WTC11 (cell line): Measurements from ENCODE around the gene PLXDC1. TPM values are rescaled to one million over a fixed set of nuclear protein-coding genes. Genes with fewer than 3 reads are reported as not detected.

Experiments
- ATAC-seq: fragments of 200-7000 bp; cut with Tn5 transposase; 2 replicates; pipeline ENCODE4 v1.10.0; 2021; ENCODE audit warnings: mild to moderate bottlenecking, moderate library complexity
- CTCF ChIA-PET: fragments of 300-600 bp; sonication (Branson Sonifier 250); formaldehyde crosslinking; loops from one replicate; lab custom pipeline; 2021; ENCODE audit warnings: antibody characterized with exemption; lab: Charles Lee
- POLR2A ChIA-PET: fragments of 350-600 bp; sonication (Branson Sonifier 250); formaldehyde crosslinking; loops from one replicate; lab custom pipeline; 2021; ENCODE audit warnings: antibody characterized with exemption; lab: Charles Lee
- DNase-seq: peaks from one replicate; pipeline ENCODE4 v3.0.0; 2021; ENCODE audit warnings: low spot score
- H3K27ac Mint-ChIP-seq: 2 replicates; pipeline ENCODE4 v1.8.0; 2021; ENCODE audit warnings: mixed read lengths
- H3K27me3 Mint-ChIP-seq: 2 replicates; pipeline ENCODE4 v1.8.0; 2021; ENCODE audit warnings: low read depth, mild to moderate bottlenecking, moderate library complexity, mixed read lengths
- H3K36me3 Mint-ChIP-seq: 2 replicates; pipeline ENCODE4 v1.8.0; 2021; ENCODE audit warnings: mixed read lengths
- H3K4me1 Mint-ChIP-seq: 2 replicates; pipeline ENCODE4 v1.8.0; 2022; ENCODE audit warnings: mixed read lengths
- H3K4me3 Mint-ChIP-seq: 2 replicates; pipeline ENCODE4 v1.8.0; 2021; ENCODE audit warnings: mild to moderate bottlenecking, moderate library complexity, mixed read lengths
- H3K9me3 Mint-ChIP-seq: 2 replicates; pipeline ENCODE4 v1.8.0; 2021; ENCODE audit warnings: mixed read lengths
- ATF1 ChIP-seq: sonication (generic); formaldehyde crosslinking; IDR thresholded peaks from 2 replicates; pipeline ENCODE4 v1.8.1; 2023; ENCODE audit warnings: mild to moderate bottlenecking, moderate library complexity, missing genetic modification reagents
- GABPB1 ChIP-seq: sonication (generic); formaldehyde crosslinking; IDR thresholded peaks from 2 replicates; pipeline ENCODE4 v1.8.1; 2023; ENCODE audit warnings: mild to moderate bottlenecking, missing genetic modification reagents
- MXD4 ChIP-seq: fragments of 250-450 bp; sonication (Bioruptor Pico); IDR thresholded peaks from 2 replicates; pipeline ENCODE4 v1.8.0; 2021; ENCODE audit warnings: mild to moderate bottlenecking, moderate library complexity, borderline replicate concordance
- NFE2L1 ChIP-seq: sonication (generic); formaldehyde crosslinking; IDR thresholded peaks from 2 replicates; pipeline ENCODE4 v1.8.1; 2023; ENCODE audit warnings: missing genetic modification reagents
- NR1H2 ChIP-seq: sonication (generic); formaldehyde crosslinking; IDR thresholded peaks from 2 replicates; pipeline ENCODE4 v1.9.0; 2021; ENCODE audit warnings: mild to moderate bottlenecking, moderate library complexity, missing genetic modification reagents
- OVOL2 ChIP-seq: fragments of 250-450 bp; sonication (Bioruptor Pico); IDR thresholded peaks from 2 replicates; pipeline ENCODE4 v1.9.0; 2021; ENCODE audit warnings: mild to moderate bottlenecking, borderline replicate concordance
- PRRX2 ChIP-seq: fragments of 250-450 bp; sonication (Bioruptor Pico); IDR thresholded peaks from 2 replicates; pipeline ENCODE4 v1.8.0; 2021; ENCODE audit warnings: mild to moderate bottlenecking
- SMAD3 ChIP-seq: sonication (generic); formaldehyde crosslinking; IDR thresholded peaks from 2 replicates; pipeline ENCODE4 v1.8.0; 2022; ENCODE audit warnings: missing genetic modification reagents, mild to moderate bottlenecking, borderline replicate concordance
- SP1 ChIP-seq: sonication (generic); formaldehyde crosslinking; conservative IDR thresholded peaks from 2 replicates; pipeline ENCODE4 v1.8.1; 2022; ENCODE audit warnings: missing genetic modification reagents
- TEAD1 ChIP-seq: sonication (generic); formaldehyde crosslinking; IDR thresholded peaks from 2 replicates; pipeline ENCODE4 v1.8.0; 2022; ENCODE audit warnings: mild to moderate bottlenecking, missing genetic modification reagents
- TEAD4 ChIP-seq: sonication (generic); formaldehyde crosslinking; IDR thresholded peaks from 2 replicates; pipeline ENCODE4 v1.8.0; 2022; ENCODE audit warnings: mild to moderate bottlenecking, missing genetic modification reagents
- TP53 ChIP-seq: sonication (generic); formaldehyde crosslinking; IDR thresholded peaks from 2 replicates; pipeline ENCODE4 v1.8.1; 2023; ENCODE audit warnings: mild to moderate bottlenecking, missing genetic modification reagents
- ZNF121 ChIP-seq: sonication (generic); formaldehyde crosslinking; IDR thresholded peaks from 2 replicates; pipeline ENCODE4 v1.8.0; 2023; ENCODE audit warnings: missing genetic modification reagents
- ZNF263 ChIP-seq: sonication (generic); formaldehyde crosslinking; IDR thresholded peaks from 2 replicates; pipeline ENCODE4 v1.8.1; 2022; ENCODE audit warnings: low read depth, mild to moderate bottlenecking, moderate library complexity, missing genetic modification reagents
- ZNF317 ChIP-seq: sonication (generic); formaldehyde crosslinking; IDR thresholded peaks from 2 replicates; pipeline ENCODE4 v1.8.1; 2023; ENCODE audit warnings: low read depth, mild to moderate bottlenecking, moderate library complexity, missing genetic modification reagents, borderline replicate concordance
- ZNF416 ChIP-seq: fragments of 250-450 bp; sonication (Bioruptor Pico); IDR thresholded peaks from 2 replicates; pipeline ENCODE4 v1.9.0; 2021; ENCODE audit warnings: mild to moderate bottlenecking, inconsistent platforms
- ZNF423 ChIP-seq: fragments of 250-450 bp; sonication (Bioruptor Pico); IDR thresholded peaks from 2 replicates; pipeline ENCODE4 v2.1.2; 2022; ENCODE audit warnings: mild to moderate bottlenecking, moderate library complexity
- ZNF671 ChIP-seq: fragments of 250-450 bp; sonication (Bioruptor Pico); IDR thresholded peaks from 2 replicates; pipeline ENCODE4 v1.8.0; 2021; ENCODE audit warnings: mild to moderate bottlenecking
- total RNA-seq: library from RNA; stranded (reverse); gene quantifications from 3 replicates; pipeline ENCODE4 v1.2.3, GENCODE V29; 2021
- TF ChIP-seq, protein P1 (sequence below): sonication (generic); formaldehyde crosslinking; IDR thresholded peaks from 2 replicates; pipeline ENCODE4 v1.8.1; 2023; ENCODE audit warnings: mild to moderate bottlenecking, missing genetic modification reagents, moderate library complexity
- TF ChIP-seq, protein P2 (sequence below): sonication (generic); formaldehyde crosslinking; IDR thresholded peaks from 2 replicates; pipeline ENCODE4 v1.8.1; 2022; ENCODE audit warnings: mild to moderate bottlenecking, moderate library complexity, missing genetic modification reagents
- TF ChIP-seq, protein P3 (sequence below): sonication (generic); formaldehyde crosslinking; IDR thresholded peaks from 2 replicates; pipeline ENCODE4 v1.8.0; 2022; ENCODE audit warnings: mild to moderate bottlenecking, missing genetic modification reagents
- TF ChIP-seq, protein P4 (sequence below): sonication (generic); formaldehyde crosslinking; IDR thresholded peaks from 2 replicates; pipeline ENCODE4 v1.8.0; 2023; ENCODE audit warnings: missing genetic modification reagents
- TF ChIP-seq, protein P5 (sequence below): sonication (generic); formaldehyde crosslinking; IDR thresholded peaks from 2 replicates; pipeline ENCODE4 v1.8.1; 2023; ENCODE audit warnings: mild to moderate bottlenecking, missing genetic modification reagents

Gene PLXDC1
- total RNA-seq, 1 experiment from 2014 or later, result 5.4 TPM

DNA sequence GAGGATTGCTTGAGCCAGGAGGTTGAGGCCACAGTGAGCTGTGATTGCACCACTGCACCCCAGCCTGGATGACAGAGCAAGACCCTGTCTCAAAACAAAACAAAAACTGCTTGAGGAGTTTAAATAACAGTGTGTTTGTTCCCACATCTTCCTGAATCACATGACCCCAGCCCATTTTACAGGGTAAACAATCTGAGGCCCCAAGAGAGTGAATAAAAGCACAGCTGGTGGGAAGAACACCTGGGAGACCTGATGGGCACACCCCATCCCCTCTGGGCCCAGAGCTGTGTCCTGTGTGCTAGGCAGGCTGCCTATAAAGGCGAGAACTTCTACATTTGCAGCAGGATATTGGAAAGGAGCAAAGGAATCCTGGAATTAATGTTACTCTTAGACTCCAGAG lies 69.6 kb downstream of the PLXDC1 start:
- POLR2A ChIA-PET, result no interaction called here
- ATAC-seq, result no peak
- Mint-ChIP-seq H3K4me1 (peaks cover 17% of the 10 kb centered on the region), H3K9me3 (no peaks in the 10 kb centered on the region), H3K36me3 (no peaks in the 10 kb centered on the region), H3K4me3 (no peak overlapping the region)
- CTCF ChIA-PET, result interaction anchor here (0.7 to 1.7 kb wide), 5 partner anchors 9 to 211 kb away, joined by 3 to 5 read pairs (median 3); no protein-coding TSS in a partner anchor
- TF ChIP-seq, protein P1, sequence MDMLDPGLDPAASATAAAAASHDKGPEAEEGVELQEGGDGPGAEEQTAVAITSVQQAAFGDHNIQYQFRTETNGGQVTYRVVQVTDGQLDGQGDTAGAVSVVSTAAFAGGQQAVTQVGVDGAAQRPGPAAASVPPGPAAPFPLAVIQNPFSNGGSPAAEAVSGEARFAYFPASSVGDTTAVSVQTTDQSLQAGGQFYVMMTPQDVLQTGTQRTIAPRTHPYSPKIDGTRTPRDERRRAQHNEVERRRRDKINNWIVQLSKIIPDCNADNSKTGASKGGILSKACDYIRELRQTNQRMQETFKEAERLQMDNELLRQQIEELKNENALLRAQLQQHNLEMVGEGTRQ, result 0 out of 2 replicates have a peak, but pooled peaks have one; percentile 12
- TF ChIP-seq GABPB1 (CRISPR knock-in tag) (no peak), ZNF121 (CRISPR knock-in tag) (no peak), ZNF416 (CRISPR knock-in tag) (no peak)
- TF ChIP-seq, protein P2, sequence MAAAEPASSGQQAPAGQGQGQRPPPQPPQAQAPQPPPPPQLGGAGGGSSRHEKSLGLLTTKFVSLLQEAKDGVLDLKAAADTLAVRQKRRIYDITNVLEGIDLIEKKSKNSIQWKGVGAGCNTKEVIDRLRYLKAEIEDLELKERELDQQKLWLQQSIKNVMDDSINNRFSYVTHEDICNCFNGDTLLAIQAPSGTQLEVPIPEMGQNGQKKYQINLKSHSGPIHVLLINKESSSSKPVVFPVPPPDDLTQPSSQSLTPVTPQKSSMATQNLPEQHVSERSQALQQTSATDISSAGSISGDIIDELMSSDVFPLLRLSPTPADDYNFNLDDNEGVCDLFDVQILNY (CRISPR knock-in tag), result no peak
- TF ChIP-seq, protein P3, sequence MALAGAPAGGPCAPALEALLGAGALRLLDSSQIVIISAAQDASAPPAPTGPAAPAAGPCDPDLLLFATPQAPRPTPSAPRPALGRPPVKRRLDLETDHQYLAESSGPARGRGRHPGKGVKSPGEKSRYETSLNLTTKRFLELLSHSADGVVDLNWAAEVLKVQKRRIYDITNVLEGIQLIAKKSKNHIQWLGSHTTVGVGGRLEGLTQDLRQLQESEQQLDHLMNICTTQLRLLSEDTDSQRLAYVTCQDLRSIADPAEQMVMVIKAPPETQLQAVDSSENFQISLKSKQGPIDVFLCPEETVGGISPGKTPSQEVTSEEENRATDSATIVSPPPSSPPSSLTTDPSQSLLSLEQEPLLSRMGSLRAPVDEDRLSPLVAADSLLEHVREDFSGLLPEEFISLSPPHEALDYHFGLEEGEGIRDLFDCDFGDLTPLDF, result no peak
- TF ChIP-seq, all 79 proteins: peak for 1
- DNase-seq, result no peak
- H3K27ac Mint-ChIP-seq, result no peak overlapping the region
- no peaks in the 10 kb centered on the region; the same call in 1 of the 2 replicates for H3K27me3 Mint-ChIP-seq

DNA sequence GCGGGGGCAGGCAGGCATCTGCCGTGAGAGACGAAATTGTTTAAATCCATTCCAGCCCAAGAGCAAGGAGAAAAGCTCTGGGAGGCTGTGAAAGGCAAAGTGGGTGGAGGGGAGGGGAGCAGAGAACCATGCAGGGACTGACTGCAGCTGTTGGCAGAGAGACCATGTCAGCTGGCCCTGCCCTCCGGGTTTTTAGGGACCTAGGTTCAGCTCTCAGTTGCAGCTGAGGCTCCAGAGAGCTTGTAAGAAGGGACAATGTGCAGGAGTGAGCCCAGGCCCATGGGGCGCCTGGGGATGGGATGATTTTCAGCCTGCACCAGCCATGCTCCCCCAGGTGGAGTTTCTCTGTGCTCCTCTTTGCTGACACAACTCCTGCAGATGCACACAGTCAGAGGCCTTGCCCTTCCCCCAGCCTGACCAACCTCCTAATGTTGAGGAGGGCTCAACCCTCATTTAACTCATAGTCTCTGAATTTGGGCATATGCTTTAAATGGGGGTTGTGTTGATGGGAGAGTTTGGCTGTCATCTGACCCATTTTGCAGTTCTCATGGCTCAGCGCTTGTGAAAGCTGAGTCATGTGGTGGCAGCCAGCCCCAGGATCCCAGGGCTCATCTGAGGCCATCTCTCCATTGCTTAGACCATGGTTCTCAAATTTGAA lies 70.9 kb downstream of the PLXDC1 start:
- no peaks in the 10 kb centered on the region for H3K36me3 Mint-ChIP-seq
- POLR2A ChIA-PET, result no interaction called here
- no peak overlapping the region for H3K4me3 Mint-ChIP-seq
- TF ChIP-seq ZNF317 (CRISPR knock-in tag) (no peak), ZNF423 (0 out of 2 replicates have a peak, but pooled peaks have one; percentile 26), TP53 (CRISPR knock-in tag) (no peak), TEAD4 (CRISPR knock-in tag) (no peak), OVOL2 (CRISPR knock-in tag) (no peak), NFE2L1 (CRISPR knock-in tag) (no peak)
- ATAC-seq, result peak; percentile 65
- H3K27me3 Mint-ChIP-seq, result no peaks in the 10 kb centered on the region; the same call in 1 of the 2 replicates
- H3K9me3 Mint-ChIP-seq, result no peaks in the 10 kb centered on the region
- no peak for DNase-seq
- H3K27ac Mint-ChIP-seq, result no peak overlapping the region
- H3K4me1 Mint-ChIP-seq, result peaks cover 17% of the 10 kb centered on the region
- CTCF ChIA-PET, result interaction anchor here (0.6 to 2.1 kb wide), 6 partner anchors 10 to 155 kb away, joined by 3 to 14 read pairs (median 5); no protein-coding TSS in a partner anchor

DNA sequence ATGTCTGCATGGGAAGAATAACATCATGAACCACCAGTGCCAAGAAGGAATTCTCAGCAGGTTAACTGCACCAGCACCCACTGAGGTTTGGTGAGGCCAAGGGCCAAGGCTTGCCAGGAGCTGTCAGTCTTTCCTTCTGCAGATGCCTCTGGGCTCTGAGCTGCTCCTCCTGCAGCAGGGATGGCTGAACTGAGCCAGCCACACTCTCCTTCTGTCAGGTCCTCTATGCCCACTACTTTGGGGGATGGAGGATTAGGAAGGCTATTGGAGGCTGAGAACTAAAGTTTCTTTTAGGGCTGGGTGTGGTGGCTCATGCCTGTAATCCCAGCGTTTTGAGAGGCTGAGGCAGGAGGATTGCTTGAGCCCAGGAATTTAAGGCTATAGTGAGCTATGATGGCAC lies 71.6 kb downstream of the PLXDC1 start:
- Mint-ChIP-seq H3K36me3 (no peaks in the 10 kb centered on the region), H3K27me3 (no peaks in the 10 kb centered on the region; the same call in 1 of the 2 replicates), H3K9me3 (no peaks in the 10 kb centered on the region), H3K4me3 (no peak overlapping the region), H3K4me1 (peaks cover 17% of the 10 kb centered on the region), H3K27ac (no peak overlapping the region)
- ATAC-seq (no peak), DNase-seq (no peak)
- CTCF ChIA-PET, result interaction anchor here (0.9 to 2.1 kb wide), 5 partner anchors 11 to 155 kb away, joined by 4 to 14 read pairs (median 5); no protein-coding TSS in a partner anchor
- TF ChIP-seq PRRX2, result no peak
- TF ChIP-seq ATF1, result no peak
- no peak for TF ChIP-seq NR1H2 (CRISPR knock-in tag)
- TF ChIP-seq ZNF671, result no peak
- no peak for TF ChIP-seq TEAD1
- TF ChIP-seq ZNF263 (CRISPR knock-in tag), result no peak
- TF ChIP-seq, protein P4, sequence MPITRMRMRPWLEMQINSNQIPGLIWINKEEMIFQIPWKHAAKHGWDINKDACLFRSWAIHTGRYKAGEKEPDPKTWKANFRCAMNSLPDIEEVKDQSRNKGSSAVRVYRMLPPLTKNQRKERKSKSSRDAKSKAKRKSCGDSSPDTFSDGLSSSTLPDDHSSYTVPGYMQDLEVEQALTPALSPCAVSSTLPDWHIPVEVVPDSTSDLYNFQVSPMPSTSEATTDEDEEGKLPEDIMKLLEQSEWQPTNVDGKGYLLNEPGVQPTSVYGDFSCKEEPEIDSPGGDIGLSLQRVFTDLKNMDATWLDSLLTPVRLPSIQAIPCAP (CRISPR knock-in tag), result no peak
- TF ChIP-seq SMAD3 (CRISPR knock-in tag), result no peak
- TF ChIP-seq, protein P1, result no peak
- TF ChIP-seq, protein P5, sequence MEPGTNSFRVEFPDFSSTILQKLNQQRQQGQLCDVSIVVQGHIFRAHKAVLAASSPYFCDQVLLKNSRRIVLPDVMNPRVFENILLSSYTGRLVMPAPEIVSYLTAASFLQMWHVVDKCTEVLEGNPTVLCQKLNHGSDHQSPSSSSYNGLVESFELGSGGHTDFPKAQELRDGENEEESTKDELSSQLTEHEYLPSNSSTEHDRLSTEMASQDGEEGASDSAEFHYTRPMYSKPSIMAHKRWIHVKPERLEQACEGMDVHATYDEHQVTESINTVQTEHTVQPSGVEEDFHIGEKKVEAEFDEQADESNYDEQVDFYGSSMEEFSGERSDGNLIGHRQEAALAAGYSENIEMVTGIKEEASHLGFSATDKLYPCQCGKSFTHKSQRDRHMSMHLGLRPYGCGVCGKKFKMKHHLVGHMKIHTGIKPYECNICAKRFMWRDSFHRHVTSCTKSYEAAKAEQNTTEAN (CRISPR knock-in tag), result no peak
- no peak for TF ChIP-seq TP53 (CRISPR knock-in tag)
- no peak for TF ChIP-seq MXD4 (CRISPR knock-in tag)
- TF ChIP-seq ZNF121 (CRISPR knock-in tag), result no peak
- TF ChIP-seq SP1 (CRISPR knock-in tag), result no peak
- POLR2A ChIA-PET, result no interaction called here
